ENCODE measurements around the gene NXPE4.
"Not testable (repeated sequence)": the region's sequence is repeated elsewhere in the genome, so short reads cannot be mapped to it uniquely, and the experiment has no call there.

NXPE4 gene

GRCh38 chr11:114604179-114604813 is 8.7 kb upstream of the NXPE4 start:
- DNase-seq (ENCODE audit: low spot score) = no peak
- no peak for TF ChIP-seq CTCF (IDR thresholded peaks at IDR 0.05; ENCODE audit: borderline replicate concordance, control extremely low read depth, extremely low read depth, insufficient read depth, missing control alignments)
- in situ Hi-C loops (cut with MboI; ENCODE audit: low sequenced_read_pairs, unreplicated experiment) = no loop called here

GRCh38 chr11:114603151-114603550 is 7.6 kb upstream of the NXPE4 start:
- in situ Hi-C loops (cut with MboI; ENCODE audit: low sequenced_read_pairs, unreplicated experiment); DNase-seq (ENCODE audit: low spot score): not testable (repeated sequence)

GRCh38 chr11:114598461-114598860 is 2.9 kb upstream of the NXPE4 start:
- in situ Hi-C loops (cut with MboI; ENCODE audit: low sequenced_read_pairs, unreplicated experiment) = loop anchor here (25.0 kb wide), 1 partner anchor 261 kb away; no protein-coding TSS in a partner anchor
- DNase-seq (ENCODE audit: low spot score) = no peak
- no peak for TF ChIP-seq CTCF (IDR thresholded peaks at IDR 0.05; ENCODE audit: borderline replicate concordance, control extremely low read depth, extremely low read depth, insufficient read depth, missing control alignments)

GRCh38 chr11:114596175-114596919 is 761 bp upstream of the NXPE4 start:
- in situ Hi-C loops (cut with MboI; ENCODE audit: low sequenced_read_pairs, unreplicated experiment) = loop anchor here (25.0 kb wide), 1 partner anchor 259 kb away; no protein-coding TSS in a partner anchor
- TF ChIP-seq CTCF (IDR thresholded peaks at IDR 0.05; ENCODE audit: borderline replicate concordance, control extremely low read depth, extremely low read depth, insufficient read depth, missing control alignments) = no peak
- DNase-seq (ENCODE audit: low spot score) = no peak

- in situ Hi-C loops (cut with MboI; ENCODE audit: low sequenced_read_pairs, unreplicated experiment) = loop anchor here (25.0 kb wide), 1 partner anchor 257 kb away; no protein-coding TSS in a partner anchor
- no peak for TF ChIP-seq CTCF (IDR thresholded peaks at IDR 0.05; ENCODE audit: borderline replicate concordance, control extremely low read depth, extremely low read depth, insufficient read depth, missing control alignments)
- DNase-seq (ENCODE audit: low spot score) = no peak
These were observed 883 bp downstream of the NXPE4 start for GRCh38 chr11:114594703-114595102.

- no peak for DNase-seq (ENCODE audit: low spot score)
- no peak for TF ChIP-seq CTCF (IDR thresholded peaks at IDR 0.05; ENCODE audit: borderline replicate concordance, control extremely low read depth, extremely low read depth, insufficient read depth, missing control alignments)
- in situ Hi-C loops (cut with MboI; ENCODE audit: low sequenced_read_pairs, unreplicated experiment) = loop anchor here (25.0 kb wide), 1 partner anchor 250 kb away; no protein-coding TSS in a partner anchor
These were observed 8.1 kb downstream of the NXPE4 start for GRCh38 chr11:114587398-114587953.

GRCh38 chr11:114586797-114587196 is 8.8 kb downstream of the NXPE4 start:
- in situ Hi-C loops (cut with MboI; ENCODE audit: low sequenced_read_pairs, unreplicated experiment) = loop anchor here (25.0 kb wide), 1 partner anchor 249 kb away; no protein-coding TSS in a partner anchor
- DNase-seq (ENCODE audit: low spot score) = no peak

More at GRCh38 chr11:114586797-114587196, 8.8 kb downstream of the NXPE4 start:
- TF ChIP-seq CTCF (IDR thresholded peaks at IDR 0.05; ENCODE audit: borderline replicate concordance, control extremely low read depth, extremely low read depth, insufficient read depth, missing control alignments) = no peak

Data from GM13976 (cell line).